CD4-positive, alpha-beta T cell treated with Interleukin-4 for 1 hour (primary cell): ENCODE results near the gene CEMIP2.

Experiments used
- DNase-seq, 2 donors: peaks; one replicate each; pipeline ENCODE4 v3.0.0-alpha.2; 2020 to 2022

Gene CEMIP2

DNA sequence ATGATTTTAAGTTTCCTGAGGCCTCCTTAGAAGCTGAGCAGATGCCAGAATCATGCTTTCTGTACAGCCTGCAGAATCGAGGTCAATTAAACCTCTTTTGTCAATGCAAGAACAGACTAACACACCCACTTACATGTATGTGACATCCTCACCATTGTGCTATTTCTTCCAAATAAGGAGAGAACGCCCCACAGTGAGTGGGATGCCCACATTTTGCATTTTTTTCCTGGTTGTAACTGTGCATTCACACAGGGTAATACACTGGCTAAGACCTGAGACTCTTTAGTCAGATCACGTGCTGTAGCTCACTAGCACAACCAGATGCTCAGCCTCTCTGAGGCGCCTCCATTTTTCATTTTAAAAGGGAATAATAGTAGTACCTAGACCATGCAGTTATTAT, 4.4 kb upstream of the CEMIP2 start:
- no peak for DNase-seq

DNA sequence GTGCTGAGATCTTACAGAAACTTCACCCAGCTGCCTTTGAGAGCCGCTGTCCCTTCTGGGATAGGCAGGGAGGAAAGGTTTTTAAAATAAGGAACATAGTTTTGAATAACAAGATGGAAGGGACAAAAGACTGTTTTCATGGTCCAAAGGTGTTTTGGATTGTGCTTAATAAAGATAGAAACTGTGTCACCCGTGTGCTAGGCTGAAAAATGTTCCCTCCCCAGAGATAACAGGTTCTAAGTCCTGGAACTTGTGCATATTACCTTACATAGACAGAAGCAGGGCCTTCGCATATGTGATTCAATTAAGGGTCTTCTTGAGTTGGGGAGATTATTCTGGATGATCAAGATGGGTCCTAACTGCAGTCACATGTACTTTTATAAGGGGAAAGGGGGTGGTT, 1.9 kb upstream of the CEMIP2 start:
- DNase-seq: no peak

DNA sequence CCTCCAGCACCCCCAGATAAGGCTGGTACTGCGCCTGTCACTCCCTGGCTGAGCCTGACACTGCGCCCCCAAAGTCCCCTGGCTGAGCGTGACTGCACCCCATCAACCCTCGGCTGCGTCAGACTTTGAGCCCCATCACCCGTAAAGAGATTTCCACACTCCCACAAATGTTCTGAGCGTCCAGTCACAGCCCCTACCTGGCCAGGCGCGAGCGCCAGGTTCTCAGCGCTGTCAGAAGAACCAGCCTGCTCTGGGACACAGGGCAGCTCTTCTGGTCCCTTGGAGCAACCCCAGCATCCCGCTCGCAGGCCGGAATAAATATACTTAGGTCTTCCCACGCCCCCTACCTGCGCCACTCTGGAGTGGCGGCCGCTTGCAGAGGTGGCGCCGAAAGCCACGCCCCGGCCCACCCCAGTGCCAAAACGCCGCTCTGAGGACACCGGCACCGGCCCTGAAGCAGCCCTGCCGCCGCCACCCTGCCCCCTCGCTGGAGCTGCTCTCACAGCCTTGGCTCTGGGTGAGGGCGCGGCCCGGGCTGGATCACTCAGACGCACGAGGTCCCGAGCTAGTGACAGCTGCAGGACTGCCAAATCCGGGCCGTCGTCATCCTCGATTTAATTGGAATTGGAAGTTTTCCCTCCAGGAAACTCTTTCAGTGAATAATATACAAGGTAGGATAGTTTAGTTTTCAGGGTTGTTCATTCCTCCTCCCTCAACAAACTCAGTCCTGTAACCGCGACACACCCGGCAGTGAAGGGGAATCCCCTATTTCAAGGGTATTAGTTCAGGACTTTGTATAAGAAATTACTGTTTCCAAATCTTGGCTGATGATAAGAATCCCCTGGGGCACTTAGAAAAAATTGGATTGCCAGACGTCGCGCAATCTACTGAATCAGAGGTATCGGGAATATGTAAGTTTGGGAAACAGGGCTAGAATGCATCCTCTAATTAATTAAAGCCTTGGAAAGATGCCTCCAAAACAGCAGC, 1.2 kb upstream of the CEMIP2 start:
- DNase-seq: peak; percentile 78 to 79

DNA sequence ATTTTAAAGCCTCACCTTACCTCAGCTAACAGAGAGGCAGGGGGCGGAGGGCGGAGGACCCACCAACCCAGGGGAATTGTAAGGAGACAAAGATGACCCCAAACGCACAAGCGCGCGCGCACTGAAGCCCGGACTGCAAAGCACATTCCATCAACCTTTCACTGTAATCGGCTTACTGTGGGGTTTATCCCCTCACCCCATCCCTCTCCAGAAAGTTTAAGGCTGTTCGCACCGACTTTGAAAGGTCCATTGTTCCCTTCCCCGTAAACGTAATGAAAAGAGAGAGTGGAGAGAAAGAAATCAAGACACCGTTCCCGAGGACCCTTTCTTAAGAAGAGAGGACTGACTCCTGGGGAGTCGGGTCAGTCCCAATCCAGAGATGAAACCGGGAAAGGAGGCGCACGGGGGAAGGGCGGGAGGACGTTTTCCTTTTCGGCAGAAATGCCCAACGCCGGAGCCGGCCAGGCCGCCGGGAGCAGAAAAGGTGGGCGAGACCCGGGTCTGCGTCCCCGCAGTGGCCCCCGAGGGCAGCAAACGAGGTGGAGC, 464 bp downstream of the CEMIP2 start:
- no peak for DNase-seq

DNA sequence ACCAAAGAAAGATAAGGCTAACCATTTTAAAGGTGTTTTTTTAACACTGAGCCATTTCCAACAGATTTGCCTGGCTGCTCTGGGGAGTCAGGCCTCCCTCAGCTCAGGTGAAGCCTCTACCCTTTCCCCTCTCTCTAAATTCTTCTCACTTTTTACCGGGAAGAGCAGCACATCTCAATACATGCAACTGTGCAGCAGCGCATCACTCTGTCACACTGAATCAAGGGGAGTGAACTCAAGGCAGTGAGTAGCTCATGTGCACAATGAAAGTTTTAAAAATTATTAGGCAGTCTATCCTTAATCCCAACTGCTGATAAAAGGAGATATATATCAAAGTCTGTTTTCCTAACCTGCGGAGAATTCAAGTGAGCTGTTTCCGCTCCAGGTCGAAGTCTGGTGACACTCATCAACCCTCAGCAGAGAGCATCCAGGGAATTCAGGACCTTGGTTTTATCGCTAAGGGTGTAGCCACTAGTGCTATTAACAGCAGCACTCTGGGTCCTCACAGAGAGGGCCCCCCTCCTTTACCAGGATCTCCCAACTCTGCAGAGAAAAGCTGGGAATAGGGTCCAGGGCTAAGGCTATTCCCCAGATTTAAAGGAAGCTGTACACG, 1.0 kb downstream of the CEMIP2 start:
- DNase-seq: no peak

DNA sequence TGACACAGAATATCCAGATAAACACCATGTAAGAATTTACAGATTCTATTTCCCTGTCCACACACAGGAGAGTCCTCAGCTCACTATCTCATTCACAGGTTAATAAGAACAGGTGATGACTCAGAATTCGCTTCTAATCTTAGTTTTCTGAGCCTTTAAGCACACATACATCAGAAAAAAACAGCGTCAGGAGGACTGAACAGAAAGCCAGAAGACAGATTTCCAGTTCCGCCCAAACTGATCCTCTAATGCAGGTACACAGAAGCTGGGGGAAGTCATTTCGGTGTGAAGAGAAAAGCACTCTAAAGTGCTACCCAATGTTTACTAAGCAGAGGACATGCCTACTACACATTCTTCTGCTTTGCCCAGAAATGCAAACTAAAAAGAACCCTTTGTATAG, 1.6 kb downstream of the CEMIP2 start:
- DNase-seq: peak in 1 of 2 donors; percentile 47

DNA sequence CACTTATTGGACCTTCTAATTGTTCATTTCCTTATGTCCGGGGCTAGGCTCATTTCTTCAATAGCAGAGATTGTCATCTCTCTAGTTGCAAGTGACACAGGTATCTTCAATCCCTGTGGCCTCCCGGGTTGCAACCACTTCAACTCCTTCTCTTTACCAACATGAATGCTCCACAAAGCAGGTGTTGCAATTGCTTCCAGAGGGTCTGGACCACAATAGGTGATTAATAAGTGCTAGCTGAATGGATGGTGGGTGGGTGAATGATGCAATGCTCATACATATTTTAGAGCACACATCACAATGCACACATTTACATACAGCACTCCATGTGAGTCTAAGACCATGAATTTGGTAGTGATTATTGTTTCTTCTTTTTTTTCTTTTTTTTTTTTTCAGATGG, 2.6 kb downstream of the CEMIP2 start:
- DNase-seq: no peak

DNA sequence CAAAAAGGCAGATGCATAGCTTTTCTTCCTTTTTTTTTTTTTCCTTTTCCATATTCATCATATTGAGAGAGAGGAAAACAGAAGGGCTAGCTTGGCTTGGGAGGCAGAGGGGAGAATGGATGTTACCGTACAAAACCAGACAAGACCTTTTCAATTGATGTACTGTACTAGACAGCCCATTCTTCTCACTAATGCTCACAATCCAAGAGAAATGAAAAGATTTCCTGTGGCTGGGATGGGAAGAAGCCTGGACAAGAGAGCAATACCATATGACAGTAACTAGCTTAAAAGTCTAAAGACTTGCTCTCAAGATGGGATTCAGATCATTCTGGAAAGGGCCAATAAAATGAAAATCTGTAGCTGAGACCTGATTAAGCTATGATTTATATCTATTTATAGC, 3.4 kb downstream of the CEMIP2 start:
- DNase-seq: no peak

DNA sequence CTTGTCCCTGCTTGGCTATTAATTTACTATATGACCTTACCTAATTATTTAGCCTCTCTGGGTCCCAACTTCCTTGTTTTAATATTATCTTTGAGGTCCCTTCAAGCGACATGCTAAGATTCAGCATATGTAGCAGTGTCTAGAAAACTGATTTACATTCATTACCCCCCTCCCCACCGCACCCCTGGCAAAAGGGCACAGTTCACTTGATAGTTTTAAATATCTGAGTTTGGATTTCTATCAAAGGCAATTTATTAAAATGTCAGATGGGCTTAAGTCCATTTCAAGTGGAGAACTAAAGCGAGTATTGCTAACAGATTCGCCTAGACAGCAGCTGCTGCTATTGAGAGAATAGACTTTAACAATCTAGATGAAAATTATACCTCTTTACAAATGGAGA, 3.9 kb downstream of the CEMIP2 start:
- DNase-seq: no peak

DNA sequence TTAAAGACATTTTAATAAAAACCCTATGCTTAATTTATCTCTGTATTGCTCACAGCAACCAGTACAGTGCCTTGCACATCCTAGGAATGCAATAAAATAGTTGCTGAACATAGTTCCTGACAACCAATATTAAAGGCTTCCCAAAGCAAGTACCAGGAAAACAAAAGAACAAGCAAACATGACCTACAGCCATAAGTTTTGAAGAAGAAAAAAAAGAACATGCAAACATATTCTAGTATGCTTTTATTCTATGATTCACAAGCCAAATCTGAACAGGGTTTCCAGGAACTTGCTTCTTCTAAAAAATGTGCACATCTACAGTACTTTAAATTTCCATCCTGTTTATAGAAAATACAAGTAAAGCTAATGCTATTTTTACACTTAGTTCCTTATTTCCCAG, 4.5 kb downstream of the CEMIP2 start:
- no peak for DNase-seq

DNA sequence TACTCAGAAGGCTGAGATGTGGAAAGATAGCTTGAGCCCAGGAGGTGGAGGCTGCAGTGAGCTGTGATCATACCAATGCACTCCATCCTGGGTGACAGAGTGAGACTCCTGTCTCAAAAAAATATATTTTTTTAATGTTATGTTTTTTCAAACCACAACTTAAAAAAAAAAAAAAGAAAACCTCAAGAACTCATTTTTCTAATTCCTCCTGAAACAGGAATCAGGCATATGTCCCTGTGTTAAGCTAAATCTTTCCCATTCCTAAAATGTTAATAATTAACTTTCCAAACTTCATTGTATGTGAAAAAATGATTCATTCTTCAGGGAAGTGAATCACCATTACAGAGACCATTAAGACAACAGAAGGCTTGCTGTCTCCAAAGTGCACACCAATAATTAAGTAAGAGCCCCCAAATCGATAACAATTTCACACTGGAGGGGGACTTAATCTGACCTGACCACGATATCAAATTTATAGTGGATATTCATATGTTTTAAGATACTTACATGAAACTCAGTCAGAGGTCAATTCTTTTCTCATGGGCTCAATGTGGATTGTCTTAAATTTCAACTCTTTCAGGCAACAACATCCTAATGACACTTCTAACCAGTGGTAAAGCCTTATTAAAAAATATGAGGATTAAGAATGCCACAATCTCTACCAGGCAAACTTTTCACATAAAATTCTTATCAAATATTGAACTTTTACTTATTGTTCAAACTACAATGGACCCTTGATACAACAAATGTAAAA, 5.2 kb downstream of the CEMIP2 start:
- no peak for DNase-seq

DNA sequence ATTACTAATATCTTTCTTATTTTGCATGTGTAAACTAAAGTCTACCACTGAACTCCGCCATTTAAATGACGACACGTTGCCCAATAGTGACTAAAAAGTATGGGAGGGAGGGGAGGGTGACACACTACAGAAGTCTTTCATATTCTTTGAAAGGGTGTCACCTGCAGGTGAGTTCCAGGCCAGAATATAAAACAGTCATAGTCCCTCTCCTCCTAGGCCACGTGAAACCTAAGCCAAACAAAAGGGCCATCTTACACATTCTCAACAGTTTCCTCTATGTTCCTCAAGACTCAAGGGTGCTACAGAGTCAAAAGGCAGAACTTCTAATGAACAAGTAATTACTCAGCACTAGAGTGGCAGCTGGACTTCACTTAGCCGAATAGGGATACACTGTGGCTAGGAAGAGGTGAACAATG, 6.4 kb downstream of the CEMIP2 start:
- DNase-seq: no peak

DNA sequence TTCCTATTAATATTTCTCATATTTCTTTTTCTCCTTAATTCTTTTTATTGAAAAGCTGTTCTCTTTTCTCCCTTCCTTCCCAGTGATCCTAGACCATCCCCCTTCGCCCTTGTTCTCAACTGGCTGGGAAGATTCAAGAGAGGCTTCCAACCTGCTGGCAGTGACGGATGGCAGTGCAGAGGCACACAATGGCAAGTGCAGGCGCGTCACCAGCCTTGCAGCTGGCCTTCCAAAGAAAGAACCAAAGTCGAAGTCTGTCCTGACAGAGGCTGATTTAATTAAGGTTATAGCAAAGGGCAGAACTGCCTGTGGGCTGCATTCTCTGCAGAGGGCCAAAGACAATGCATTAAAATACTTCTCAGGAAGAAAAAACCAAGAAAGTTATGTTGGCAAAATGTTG, 7.4 kb downstream of the CEMIP2 start:
- DNase-seq: no peak

DNA sequence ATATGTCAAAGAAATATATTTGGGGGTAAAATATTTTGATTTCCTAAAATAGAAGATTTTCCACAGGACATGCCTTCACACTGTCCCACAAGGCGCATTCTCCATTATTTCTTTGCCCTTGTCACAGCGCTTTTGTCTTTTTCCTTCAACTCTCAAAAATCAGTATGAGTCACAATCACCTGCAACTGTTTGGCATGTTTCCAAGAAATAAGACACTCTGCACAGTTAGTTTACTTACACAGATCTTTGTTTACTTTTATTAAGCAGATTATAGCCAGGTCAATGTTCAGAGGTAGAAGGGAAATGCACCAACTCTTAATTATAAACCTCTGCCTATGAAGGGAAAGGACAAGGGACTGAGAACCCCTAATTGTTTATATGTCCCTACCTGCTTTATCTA, 9.5 kb downstream of the CEMIP2 start:
- no peak for DNase-seq

DNA sequence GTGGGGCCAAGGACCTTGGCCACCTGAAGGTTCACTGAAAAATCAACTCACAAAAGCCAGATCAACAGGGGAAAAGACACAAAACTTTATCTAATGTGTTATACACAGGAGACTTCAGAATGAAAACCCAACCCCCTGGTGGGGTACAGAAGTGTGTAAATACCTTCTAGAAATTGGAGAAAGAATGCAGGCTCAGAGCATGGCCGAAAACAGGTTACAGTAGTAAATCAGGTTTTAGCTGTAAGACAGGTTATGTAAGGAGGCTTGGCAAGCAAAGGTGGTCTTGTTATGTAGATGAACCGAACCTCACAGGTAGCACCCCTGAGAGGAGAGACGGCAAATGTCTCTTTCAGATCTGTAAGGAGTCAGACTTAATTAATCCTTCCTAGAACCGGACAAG, 10.0 kb downstream of the CEMIP2 start:
- DNase-seq: no peak

DNA sequence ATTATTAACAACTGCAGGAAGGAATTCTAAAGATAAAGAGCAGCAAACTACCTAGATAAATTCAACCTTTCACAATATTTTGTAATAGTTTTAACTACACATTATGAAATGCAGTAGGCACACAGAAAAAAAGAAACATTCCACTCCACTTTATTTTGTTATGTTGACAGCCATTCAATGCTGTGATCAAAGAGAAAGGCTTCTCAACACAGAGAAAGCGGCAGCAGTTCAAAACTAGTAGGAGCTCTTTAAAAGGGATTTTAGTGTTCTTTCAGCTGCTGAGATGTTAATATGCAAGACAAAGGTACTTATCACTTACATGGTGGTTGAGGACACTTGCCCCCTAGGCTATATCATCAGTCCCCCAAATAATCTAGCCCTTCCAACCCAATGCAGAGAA, 11.6 kb downstream of the CEMIP2 start:
- DNase-seq: no peak

DNA sequence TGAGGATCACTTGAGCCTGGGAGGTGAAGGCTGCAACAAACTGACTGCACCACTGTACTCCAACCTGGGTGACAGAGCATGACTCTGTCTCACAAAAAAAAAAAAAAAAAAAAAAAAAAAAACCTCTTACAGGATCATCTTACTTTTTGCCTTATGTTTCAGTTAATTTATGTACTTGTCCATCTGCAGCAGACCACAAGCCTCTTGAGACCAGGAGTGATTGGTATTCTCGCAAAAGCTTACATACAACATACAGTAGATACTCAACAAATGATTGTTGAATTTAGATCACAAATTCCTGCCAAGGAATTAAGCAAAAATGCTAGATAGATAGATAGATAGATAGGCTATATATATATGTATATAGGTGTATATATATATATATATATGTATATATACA, 12.4 kb downstream of the CEMIP2 start:
- no peak for DNase-seq

DNA sequence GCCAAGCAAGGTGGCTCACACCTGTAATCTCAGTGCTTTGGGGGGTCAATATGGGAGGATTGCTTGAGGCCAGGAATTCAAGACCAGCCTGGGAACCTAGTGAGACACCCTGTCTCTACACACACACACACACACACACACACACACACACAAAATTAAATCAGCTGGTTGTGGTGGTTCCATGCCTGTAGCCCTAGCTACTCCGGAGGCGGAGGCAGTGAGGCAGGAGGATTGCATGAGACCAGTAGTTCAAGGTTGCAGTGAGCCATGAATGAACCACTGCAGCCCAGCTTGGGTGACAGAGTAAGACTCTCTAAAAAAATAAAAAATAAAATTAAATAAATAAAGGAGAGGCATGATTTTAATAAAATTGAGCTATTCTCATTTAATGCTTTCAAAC, 13.1 kb downstream of the CEMIP2 start:
- DNase-seq: no peak

DNA sequence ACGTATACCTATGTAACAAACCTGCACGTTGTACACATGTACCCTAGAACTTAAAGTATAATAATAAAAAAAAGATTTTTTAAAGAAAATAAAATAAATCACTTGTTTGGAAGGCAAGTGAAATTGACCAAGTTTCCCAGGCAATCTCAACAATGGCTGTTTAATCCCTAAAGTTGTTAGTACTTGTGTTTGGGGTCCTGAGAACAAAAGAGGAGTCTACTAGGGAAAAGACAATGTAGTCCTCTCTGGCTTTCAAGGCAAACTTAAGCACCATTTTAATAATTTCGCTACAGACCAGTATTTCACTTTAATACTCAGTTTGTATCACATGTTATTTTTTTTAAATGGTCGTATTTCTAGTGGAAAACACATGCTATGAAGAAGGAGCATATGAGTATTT, 14.2 kb downstream of the CEMIP2 start:
- no peak for DNase-seq

DNA sequence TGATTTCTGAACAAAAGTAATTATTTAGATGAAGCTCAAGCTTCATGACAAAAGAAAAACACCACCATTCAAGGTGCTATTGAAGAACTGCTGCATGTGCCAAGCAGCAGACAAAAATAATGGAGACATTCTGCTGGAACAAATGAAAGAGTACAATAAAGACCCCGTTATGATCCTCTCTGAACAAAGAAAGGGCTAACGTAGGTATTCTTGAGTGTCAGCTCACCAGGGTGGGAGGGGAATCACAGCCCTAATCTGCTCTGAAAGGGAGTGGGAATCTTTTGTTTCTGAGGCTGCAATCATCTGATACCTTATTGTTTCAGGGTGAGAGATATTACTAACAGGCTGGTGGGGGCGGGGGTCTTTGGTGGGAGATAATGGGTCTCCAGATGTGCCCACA, 15.4 kb downstream of the CEMIP2 start:
- no peak for DNase-seq

DNA sequence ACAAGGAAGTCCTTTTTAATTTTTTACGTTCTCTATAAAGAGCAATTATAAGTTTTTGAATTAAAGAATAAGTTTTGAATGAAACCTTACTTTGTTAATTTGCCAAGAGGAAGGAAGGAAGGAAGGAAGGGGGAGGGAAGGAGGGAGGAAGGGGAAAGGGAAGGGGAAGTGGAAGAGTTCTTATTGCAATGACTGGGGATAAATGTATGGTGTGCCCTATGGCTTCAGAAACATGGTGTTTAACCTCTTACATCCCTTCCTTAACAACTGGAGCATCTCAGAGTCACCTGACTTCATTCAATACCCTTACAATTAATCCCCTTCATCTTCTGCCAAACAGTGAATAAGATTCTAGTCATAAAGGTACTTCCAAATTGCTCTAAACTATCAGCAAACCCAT, 16.0 kb downstream of the CEMIP2 start:
- no peak for DNase-seq

DNA sequence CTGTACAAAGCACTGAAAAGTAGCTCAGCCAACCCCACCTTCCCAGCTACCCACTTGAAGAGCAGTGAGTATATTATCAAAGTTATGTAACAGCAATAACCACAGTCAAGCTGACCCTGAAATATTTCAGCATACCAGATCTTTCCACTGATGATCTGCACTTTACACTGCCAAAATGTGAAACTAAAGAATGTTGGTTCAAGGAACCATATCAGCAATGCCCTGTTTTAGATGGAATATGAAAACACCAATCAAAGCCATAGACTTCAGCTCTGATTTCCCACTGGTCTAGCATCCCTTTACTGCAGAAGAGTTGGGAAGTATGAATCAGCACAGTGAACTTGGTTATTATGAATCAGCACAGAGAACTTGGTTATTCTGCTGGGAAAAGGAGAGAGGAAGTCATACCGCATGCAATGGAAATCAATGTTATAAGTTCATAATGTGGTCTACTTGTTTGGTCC, 20.0 kb downstream of the CEMIP2 start:
- DNase-seq: no peak

DNA sequence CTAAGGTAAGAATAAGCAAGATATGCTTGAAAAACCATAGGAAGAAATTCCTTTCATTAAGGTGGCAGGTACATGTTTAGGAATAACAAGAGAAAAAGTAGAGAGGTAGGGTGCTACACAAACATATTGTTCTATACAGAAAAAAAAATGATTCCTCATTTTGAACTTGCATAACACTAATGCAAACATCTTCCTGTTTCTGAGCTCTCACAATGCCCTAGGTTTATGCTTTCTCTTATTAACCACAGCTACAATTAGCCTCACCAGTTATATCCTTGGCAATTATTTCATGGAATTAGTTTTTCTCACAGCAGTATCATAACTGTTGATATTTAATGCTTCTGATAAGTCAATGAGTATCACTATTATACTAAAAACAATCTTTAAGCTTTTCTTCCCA, 20.7 kb downstream of the CEMIP2 start:
- no peak for DNase-seq
